ENCODE data around the gene ATXN2L.
A peak's percentile ranks its signal among the peaks of the same experiment; 100 is the strongest.
"Not testable (repeated sequence)": the region's sequence is repeated elsewhere in the genome, so short reads cannot be mapped to it uniquely, and the experiment has no call there.

ATXN2L gene

DNA sequence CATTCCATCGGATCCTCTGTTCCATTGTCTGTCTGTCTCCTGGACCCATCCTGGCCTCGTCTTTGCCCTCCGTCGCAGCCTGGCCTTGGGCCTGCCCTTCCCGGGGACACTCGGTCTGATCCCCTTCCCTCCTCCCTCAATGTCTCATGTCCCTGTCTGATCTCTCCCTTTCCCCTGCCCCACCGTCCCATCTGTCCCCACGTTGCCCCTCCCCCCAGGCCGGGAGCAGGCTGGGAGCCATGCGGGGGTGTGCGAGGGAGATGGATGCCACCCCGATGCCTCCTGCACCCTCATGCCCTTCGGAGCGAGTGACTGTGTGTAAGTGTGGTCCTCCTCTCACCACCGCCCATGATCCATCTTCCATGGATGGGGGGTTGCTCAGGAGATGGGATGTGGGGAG is 50.2 kb downstream of the ATXN2L start:
- DNase-seq (ENCODE audit: low read depth): no peak

- no peak for DNase-seq (ENCODE audit: low read depth)
These were observed 50.9 kb downstream of the ATXN2L start for GRCh38 chr16:28873543-28874201.

DNA sequence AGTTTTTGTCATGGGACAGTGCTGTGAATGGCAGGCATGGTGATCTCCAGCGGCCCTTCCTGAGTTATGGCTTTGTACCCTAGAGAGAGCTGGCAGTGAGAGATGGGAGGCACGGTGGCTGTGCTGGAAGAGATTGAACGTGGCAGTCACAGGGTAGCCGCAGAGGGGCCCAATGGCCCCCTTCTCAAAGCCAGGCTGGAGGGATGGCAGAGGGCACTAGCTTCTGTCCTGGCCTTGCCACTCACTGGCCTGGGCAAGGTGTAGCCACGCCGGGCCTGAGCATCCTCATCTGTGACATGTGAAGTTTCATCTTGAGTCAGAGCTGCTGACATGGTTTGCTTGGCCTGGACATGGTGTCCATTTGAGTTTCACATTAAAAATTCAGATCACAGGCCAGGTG is 51.6 kb downstream of the ATXN2L start:
- DNase-seq (ENCODE audit: low read depth): no peak

- no peak for DNase-seq (ENCODE audit: low read depth)
These were observed 52.6 kb downstream of the ATXN2L start for GRCh38 chr16:28875134-28876018.

- no peak for DNase-seq (ENCODE audit: low read depth)
These were observed 53.3 kb downstream of the ATXN2L start for GRCh38 chr16:28876019-28876659.

DNA sequence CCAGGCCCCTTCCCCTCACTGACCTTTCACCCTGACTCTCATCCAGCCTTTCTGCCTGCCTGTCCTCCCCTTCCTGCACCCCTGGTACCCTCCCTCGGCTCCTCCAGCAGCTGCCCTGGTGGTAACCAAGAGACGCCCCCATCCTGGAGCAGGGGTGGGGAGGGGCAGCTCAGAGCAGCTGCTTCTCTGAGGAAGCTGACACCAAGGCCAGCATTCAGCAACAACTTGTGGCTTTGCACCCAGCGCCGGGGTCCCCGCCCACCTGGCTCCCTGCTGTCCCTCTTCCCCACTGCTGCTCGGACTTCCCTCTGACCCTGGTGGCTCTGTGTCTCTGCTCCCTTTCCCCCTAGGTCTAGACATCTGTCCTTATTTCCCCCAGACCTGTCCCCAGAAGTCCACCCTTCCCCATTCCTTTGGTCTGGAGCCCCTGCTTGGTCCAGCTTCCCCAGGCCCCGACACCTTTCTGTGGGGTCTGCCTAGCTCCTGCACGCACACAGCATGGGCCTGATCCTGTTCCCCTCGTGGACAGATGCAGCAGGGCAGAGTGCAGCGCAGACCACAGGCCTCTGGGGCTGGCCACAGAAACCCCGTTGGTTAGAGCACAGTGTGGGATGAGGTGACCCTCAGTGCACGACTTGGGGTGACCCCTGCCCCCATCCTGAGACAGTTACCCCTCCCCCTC is 54.3 kb downstream of the ATXN2L start:
- DNase-seq (ENCODE audit: low read depth): no peak

- DNase-seq (ENCODE audit: low read depth): no peak
These were observed 54.8 kb downstream of the ATXN2L start for GRCh38 chr16:28877655-28878000.

GRCh38 chr16:28878083-28878926 is 55.5 kb downstream of the ATXN2L start, which contains the start of gene ATP2A1:
ATP2A1 (plus strand) TSS chr16:28878488; CDS start chr16:28878672, 184 bp downstream.
- no peak for DNase-seq (ENCODE audit: low read depth)

DNA sequence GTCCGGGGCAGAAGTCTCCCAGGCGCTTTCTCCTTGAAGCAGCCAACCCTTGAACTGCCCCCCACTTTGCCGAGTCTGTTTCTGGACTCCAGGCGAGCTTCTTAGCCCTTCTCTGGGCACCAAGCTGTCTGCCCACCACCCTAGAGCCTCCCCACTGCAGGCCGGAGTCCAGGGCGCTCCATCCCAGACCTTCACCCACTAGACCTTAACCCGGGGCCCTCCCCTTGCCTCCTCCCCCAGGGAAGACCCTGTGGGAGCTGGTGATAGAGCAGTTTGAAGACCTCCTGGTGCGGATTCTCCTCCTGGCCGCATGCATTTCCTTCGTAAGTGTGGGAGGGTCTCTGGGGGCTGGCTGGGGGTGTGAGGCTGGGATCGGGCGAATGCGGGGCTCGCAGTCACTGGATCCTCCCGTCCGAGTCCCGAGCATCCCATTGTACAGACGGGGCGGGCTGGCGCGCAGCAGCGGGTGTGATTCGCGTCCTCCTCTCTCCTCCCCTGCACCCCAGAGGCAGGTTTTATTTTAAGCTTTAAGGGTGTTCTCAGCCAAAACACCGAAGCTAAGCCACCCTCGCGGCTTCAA is 56.6 kb downstream of the ATXN2L start:
- no peak for DNase-seq (ENCODE audit: low read depth)

GRCh38 chr16:28879841-28880588 is 57.2 kb downstream of the ATXN2L start:
- peak; percentile 81 for DNase-seq (ENCODE audit: low read depth)

- no peak for DNase-seq (ENCODE audit: low read depth)
These were observed 57.8 kb downstream of the ATXN2L start for GRCh38 chr16:28880589-28880915.

DNA sequence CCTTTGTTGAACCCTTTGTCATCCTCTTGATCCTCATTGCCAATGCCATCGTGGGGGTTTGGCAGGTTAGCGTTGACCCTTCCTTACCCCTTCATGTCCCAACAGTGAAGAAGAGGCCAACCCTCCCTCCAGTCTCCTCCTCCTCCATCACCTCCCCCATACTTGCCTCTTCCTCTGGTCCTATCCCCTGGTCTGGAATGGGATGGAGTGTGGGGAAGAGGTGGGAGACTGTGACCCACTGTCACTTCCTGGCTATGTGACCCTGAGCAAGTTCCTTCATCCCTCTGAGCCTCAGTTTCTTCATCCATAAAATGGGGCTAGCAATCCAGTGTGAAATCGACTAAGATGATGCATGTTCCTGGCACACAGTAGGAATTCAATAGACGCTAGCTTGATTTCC is 58.2 kb downstream of the ATXN2L start:
- DNase-seq (ENCODE audit: low read depth): no peak

GRCh38 chr16:28881565-28881964 is 58.8 kb downstream of the ATXN2L start:
- DNase-seq (ENCODE audit: low read depth): not testable (repeated sequence)

DNA sequence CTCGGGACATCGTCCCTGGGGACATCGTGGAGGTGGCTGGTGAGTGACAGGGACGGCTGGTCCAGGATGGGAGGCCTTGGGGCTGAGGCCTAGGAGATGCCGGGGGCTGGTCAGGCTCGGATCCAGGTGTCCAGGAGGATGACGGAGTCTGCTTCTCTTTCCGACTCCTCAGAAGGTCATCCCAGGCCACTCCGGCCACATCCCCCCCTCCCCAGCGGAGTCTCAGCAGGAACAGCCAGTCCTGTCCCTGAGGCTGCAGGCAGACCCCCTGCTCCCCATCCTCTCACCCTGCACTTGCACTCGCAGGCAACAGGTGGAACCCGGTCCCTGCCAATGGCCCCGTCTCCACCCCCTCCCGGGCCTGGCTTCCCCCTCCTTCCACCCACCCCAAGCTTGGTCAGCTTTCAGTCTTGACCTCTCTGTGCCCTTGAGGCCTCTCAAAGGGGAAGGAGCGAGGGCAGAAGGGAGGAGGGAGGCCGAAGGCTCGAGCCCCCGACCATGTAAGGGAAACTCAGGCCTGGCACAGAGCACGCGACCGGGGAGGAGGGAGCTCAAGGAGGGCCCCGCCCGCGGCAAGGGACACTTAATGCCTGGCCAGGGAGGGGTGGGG is 59.9 kb downstream of the ATXN2L start:
- DNase-seq (ENCODE audit: low read depth): no peak

- DNase-seq (ENCODE audit: low read depth): no peak
These were observed 60.6 kb downstream of the ATXN2L start for GRCh38 chr16:28883221-28883996.

DNA sequence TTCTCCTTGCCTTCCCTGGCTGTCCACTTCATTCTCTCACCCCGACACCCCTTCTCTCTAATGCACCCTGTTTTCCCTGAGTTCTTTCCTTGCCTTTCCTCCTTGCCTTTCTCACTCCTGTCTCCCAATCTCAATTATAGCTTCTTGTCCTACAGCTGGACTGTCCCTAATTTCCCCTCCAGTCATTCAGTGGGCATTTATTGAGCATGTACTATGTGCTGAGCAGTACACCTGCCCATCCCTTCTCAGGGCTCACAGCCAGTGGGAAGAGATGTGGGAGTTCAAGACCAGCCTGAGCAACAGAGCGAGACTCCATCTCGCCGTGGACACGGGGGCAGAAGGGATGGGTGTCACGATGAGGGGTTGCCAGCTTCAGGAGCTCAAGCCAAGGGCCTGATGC is 61.2 kb downstream of the ATXN2L start:
- no peak for DNase-seq (ENCODE audit: low read depth)

All from iris pigment epithelial cell (primary cell).